ENCODE results near the gene LILRA2. TPM values are rescaled to one million over a fixed set of nuclear protein-coding genes. Genes with fewer than 3 reads are reported as not detected.
"Not testable (repeated sequence)": the region's sequence is repeated elsewhere in the genome, so short reads cannot be mapped to it uniquely, and the experiment has no call there.

Gene LILRA2
- polyA plus RNA-seq, 5 donors, result 0.76 to 1.7 (median 0.96) TPM

DNA sequence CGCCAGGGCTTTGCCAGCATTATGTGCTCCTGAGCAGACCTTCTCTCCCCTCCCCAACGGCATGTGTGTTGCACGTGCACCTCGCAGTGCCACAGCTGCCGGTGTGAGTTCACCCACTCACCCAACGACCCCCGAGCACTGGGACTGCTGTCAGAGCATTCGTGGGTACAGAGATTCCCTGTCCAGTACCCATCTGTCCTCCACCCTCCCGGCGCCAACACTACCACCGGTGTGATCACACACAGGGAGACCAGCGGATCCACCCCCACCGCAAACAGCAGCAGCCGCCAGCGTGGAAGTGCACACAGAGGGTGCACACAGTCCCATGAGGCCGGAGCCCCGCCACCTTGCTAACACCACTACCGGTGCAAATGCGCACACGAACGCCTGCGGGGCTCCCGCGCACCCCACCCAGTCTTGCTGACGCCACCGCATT lies 35.8 kb downstream of the LILRA2 start:
- DNase-seq, result no peak

DNA sequence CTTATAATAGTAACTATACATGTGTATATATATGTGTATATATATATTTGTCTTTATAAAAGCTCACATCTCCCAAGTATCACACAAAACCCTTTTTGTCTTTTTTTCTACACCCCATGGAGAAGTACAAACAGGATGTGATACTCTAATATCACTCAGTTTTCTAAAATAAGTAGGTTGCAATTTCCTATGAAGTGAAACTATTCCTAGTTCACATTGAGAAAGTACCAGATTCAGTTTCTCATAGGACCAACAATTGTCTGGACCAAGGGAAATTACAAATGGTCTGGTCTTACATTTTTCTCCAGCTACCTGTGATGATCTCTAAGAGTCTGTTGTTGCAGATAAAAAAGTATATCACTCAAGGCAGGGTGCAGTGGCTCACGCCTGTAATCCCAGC lies 38.8 kb downstream of the LILRA2 start:
- no peak for DNase-seq

DNA sequence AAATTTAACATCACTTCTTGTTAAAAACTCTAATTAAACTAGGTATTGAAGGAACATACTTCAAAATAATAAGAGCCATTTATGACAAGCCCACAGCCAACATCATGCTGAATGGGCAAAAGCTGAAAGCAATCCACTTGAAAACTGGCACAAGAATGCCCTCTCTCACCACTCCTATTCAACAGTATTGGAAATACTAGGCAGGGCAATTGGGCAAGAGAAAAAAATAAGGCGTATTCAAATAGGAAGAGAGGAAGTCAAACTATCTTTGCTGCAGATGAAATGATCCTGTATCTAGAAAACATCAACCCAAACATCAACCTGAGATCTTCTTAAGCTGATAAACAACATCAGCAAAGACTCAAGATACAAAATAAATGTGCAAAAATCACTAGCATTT lies 41.1 kb downstream of the LILRA2 start:
- no peak for DNase-seq

DNA sequence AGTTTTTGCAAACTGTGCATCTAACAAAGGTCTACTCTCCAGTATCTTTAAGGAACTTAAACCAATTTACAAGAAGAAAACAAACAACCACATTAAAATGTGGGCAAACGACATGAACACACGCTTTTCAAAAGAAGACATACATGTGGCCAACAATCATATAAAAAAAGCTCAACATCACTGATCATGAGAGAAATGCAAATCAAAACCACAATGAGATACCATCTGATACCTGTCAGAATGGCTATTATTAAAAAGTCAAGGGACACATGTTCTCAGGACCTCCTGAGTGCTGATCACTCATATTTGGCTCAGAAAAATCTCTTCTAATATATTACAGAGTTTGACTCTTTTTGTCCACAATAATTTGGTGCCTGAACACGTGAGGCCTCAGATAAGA lies 42.5 kb downstream of the LILRA2 start:
- no peak for DNase-seq

GRCh38 chr19:54616821-54617560 lies 43.4 kb downstream of the LILRA2 start:
- DNase-seq, result no peak

GRCh38 chr19:54620464-54620863 lies 46.9 kb downstream of the LILRA2 start:
- DNase-seq, result no peak

DNA sequence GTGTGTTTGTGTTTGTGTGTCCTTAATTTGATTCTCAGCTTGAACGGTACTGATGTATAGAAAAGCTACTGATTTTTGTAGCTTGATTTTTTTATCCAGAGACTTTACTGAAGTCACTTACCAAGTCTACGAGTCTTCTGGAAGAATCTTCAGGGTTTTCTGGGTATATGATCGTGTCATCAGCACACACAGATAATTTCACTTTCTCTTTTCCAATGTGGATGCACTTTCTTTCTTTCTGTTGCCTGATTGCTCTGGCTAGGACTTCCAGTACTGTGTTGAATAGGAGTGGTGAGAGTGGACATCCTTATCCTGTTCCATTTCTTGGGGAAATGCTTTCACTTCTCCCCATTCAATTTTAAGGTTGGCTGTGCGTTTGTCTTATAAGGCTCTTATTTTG lies 48.8 kb downstream of the LILRA2 start:
- no peak for DNase-seq

DNA sequence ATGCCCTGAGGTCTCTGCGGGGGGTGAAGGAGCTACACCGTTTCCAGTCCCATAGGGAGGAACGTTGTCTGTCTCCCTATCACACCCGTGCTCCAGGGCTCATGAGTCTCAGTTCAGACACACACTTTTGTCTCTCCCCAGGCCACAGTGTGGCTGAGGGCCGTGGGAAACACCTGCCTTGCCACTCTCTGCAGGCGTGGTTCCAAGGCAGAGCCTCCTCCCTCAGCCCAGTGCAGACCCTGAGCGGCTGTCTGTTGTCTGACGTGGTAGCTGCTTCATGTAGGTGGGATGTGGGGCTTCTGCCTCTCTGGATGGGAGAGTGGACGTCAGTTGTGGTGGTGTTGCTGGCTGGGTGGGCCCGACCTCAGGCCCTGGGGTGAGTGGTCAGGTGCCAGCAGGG lies 50.6 kb downstream of the LILRA2 start:
- DNase-seq, result not testable (repeated sequence)

DNA sequence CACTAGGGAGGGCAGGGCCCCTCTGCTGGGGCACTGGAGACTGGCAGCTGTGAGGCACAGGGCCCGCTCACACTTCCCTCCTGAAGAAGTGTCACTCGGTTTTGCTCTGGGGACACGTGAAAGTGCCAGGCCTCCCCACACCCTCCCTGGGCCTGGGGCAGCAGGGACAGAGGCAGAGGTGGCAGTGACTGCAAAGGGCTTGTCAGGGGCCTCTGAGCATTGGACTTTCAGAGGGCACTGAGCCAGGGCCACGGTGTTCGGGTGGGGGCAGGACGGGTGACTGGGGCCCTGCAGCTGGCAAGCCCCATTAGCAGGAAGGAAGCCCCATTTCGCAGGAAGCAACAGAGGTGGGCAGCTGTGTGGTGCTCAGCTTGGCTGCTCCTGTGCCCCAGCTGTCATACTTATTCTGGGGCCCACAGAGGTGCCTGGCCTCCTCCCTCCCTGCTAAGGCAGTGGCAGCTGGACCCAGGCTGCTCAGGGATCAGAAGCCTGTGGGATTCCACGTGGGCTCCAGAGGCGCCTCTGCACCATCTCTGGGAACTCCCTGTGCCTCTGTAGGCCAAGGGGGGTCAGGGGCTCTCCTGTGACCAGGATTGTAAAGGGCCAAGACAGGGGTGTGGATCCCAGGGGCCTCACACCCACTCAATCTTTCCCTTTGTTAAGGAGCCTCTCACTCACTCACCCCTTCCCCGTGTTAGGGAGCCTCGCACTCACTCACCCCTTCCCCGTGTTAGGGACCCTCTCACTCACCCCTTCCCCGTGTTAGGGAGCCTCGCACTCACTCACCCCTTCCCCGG lies 51.5 kb downstream of the LILRA2 start:
- DNase-seq, result not testable (repeated sequence)

- no peak for DNase-seq
Observed at GRCh38 chr19:54626757-54627156, 53.2 kb downstream of the LILRA2 start.

GRCh38 chr19:54627912-54628311 lies 54.3 kb downstream of the LILRA2 start:
- DNase-seq, result not testable (repeated sequence)

DNA sequence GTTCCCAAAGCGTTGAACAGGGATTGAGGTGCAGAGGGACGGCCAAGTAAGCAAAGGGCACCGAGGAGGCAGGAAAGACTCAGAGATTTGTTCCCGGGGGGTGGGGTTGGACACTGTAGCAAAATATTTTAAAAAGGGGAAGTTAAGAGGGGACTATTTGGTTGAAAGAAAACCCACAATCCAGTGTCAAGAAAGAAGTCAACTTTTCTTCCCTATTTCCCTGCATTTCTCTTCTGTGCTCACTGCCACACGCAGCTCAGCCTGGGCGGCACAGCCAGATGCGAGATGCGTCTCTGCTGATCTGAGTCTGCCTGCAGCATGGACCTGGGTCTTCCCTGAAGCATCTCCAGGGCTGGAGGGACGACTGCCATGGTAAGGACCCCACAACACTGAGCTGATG lies 56.7 kb downstream of the LILRA2 start, which contains the start of gene LILRB1:
LILRB1 (plus strand) TSS at position 223 of the 400 bp plus-strand sequence. CDS start 590 bp downstream, outside the sequence.
- not testable (repeated sequence) for DNase-seq

DNA sequence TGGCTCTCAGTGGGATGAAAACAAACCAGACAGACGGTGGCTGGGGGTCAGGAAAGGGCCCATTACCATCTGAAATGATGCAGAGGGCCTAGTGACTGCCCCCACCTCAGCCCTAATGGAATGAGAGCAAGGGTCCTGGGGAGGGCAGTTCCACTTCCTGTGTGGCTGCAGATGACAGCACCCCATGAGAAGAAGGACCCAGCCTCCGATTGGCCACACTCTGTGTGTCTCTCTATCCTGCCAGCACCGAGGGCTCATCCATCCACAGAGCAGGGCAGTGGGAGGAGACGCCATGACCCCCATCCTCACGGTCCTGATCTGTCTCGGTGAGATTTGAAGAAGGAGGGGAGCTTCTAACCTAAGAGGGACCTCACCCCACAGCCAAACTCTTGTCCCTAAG lies 57.2 kb downstream of the LILRA2 start:
- DNase-seq, result no peak

DNA sequence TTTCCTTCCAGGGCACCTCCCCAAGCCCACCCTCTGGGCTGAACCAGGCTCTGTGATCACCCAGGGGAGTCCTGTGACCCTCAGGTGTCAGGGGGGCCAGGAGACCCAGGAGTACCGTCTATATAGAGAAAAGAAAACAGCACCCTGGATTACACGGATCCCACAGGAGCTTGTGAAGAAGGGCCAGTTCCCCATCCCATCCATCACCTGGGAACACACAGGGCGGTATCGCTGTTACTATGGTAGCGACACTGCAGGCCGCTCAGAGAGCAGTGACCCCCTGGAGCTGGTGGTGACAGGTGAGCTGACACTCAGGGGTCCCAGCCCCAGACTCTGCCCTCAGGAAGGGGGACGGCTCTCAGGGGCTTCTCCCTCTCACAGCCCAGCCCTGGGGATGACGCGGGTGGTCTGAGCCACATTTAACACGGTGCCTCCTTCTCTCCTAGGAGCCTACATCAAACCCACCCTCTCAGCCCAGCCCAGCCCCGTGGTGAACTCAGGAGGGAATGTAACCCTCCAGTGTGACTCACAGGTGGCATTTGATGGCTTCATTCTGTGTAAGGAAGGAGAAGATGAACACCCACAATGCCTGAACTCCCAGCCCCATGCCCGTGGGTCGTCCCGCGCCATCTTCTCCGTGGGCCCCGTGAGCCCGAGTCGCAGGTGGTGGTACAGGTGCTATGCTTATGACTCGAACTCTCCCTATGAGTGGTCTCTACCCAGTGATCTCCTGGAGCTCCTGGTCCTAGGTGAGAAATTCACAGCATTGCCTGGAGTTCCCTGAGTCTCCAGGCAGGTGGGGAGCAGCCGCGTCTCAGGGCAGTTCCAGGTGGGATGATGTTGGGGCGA lies 58.1 kb downstream of the LILRA2 start:
- DNase-seq, result not testable (repeated sequence)

- DNase-seq, result not testable (repeated sequence)
Observed at GRCh38 chr19:54632517-54632916, 58.9 kb downstream of the LILRA2 start.

GRCh38 chr19:54633401-54633800 lies 59.8 kb downstream of the LILRA2 start:
- no peak for DNase-seq

- DNase-seq, result not testable (repeated sequence)
Observed at GRCh38 chr19:54636081-54636480, 62.5 kb downstream of the LILRA2 start.

GRCh38 chr19:54638683-54639082 lies 65.1 kb downstream of the LILRA2 start:
- DNase-seq, result no peak

Data from right lung (tissue), 5 donors.